HG03565 (cell line): Measurements from ENCODE around the gene PDE4D.

Source experiments
- ATAC-seq: cut with Tn5 transposase; IDR thresholded peaks from one replicate; pipeline ENCODE4 v1.9.1; 2021; ENCODE audit warnings: mild to moderate bottlenecking, moderate library complexity; ENCODE audit not compliant: unreplicated experiment

The PDE4D gene

GRCh38 chr5:59893429-59894227 lies at the start of gene PDE4D:
Gene PDE4D, minus strand, starts transcription at chr5:59893726.
- ATAC-seq: no peak

GRCh38 chr5:59937633-59938032 lies 44.1 kb upstream of the PDE4D start:
- no peak for ATAC-seq

GRCh38 chr5:59923465-59923864 lies 29.9 kb upstream of the PDE4D start:
- no peak for ATAC-seq

GRCh38 chr5:59922220-59922619 lies 28.7 kb upstream of the PDE4D start:
- ATAC-seq: no peak

- no peak for ATAC-seq
Measured at GRCh38 chr5:59921816-59922215, 28.3 kb upstream of the PDE4D start.

- no peak for ATAC-seq
Measured at GRCh38 chr5:59919484-59919883, 26.0 kb upstream of the PDE4D start.

GRCh38 chr5:59917121-59917520 lies 23.6 kb upstream of the PDE4D start:
- no peak for ATAC-seq

- ATAC-seq: no peak
Measured at GRCh38 chr5:59905188-59905587, 11.7 kb upstream of the PDE4D start.

- no peak for ATAC-seq
Measured at GRCh38 chr5:59897075-59897474, 3.5 kb upstream of the PDE4D start.

- ATAC-seq: no peak
Measured at GRCh38 chr5:59891962-59892643, 1.4 kb downstream of the PDE4D start.

- no peak for ATAC-seq
Measured at GRCh38 chr5:59887274-59887673, 6.3 kb downstream of the PDE4D start.

- ATAC-seq: no peak
Measured at GRCh38 chr5:59874675-59875074, 18.9 kb downstream of the PDE4D start.

GRCh38 chr5:59873113-59873512 lies 20.4 kb downstream of the PDE4D start:
- no peak for ATAC-seq

- ATAC-seq: no peak
Measured at GRCh38 chr5:59866661-59867060, 26.9 kb downstream of the PDE4D start.

- ATAC-seq: no peak
Measured at GRCh38 chr5:59864718-59865117, 28.8 kb downstream of the PDE4D start.

GRCh38 chr5:59863777-59864176 lies 29.7 kb downstream of the PDE4D start:
- ATAC-seq: no peak

GRCh38 chr5:59856358-59856757 lies 37.2 kb downstream of the PDE4D start:
- no peak for ATAC-seq

GRCh38 chr5:59850766-59851165 lies 42.8 kb downstream of the PDE4D start:
- ATAC-seq: no peak

- no peak for ATAC-seq
Measured at GRCh38 chr5:59847586-59847985, 45.9 kb downstream of the PDE4D start.

- ATAC-seq: no peak
Measured at GRCh38 chr5:59845730-59846129, 47.8 kb downstream of the PDE4D start.

GRCh38 chr5:59843511-59844213 lies 49.9 kb downstream of the PDE4D start:
- no peak for ATAC-seq

GRCh38 chr5:59842999-59843398 lies 50.5 kb downstream of the PDE4D start:
- no peak for ATAC-seq
